Activated CD4-positive, alpha-beta T cell treated with anti-CD3 and anti-CD28 coated beads for 1 hour (primary cell): ENCODE measurements around the gene SH3GL2.

Experiments used
- DNase-seq: peaks from one replicate; pipeline ENCODE4 v3.0.0-alpha.2; 2020

Gene SH3GL2

DNA sequence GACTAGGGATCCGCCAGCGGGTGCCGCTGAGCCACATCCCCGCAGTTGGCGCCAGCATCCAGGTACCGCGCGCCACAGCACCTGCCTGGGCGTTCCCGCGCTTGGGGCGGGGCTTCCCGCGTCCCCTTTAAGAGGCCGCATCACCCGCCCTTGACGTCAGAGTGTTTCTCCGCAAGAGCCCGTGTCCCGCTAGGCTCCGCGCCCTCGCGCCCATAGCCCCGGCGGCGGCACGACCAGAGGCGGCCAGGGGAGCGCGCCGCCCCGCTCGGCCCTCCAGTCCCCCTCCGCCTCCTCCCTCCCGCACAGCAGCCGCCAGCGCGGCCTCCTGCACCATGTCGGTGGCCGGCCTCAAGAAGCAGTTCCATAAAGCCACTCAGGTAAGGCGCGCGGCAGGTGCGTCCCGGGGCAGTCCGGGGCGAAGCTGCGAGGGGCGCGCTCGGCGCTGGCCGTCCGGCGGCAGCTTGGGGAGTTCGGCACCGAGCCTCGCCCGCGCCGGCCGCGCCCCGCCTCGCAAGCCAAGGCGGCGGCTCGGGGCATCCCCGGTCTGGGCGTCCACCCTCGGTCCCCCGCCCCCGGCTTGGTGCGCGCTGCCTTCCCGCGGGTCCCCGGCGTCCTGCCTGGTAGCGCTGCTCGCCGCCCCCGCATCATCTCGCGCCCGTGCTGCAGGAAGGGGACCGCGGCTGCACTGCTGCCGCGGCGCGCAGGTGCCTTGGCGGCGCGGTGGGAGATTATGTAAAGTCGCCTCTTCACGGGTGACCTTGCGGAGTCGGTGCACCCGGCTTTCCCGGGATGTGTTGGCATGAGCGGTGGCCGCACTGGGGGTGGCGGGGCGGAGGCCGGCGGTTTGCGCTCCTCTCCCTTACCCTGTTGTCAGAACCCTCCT, at the start of gene SH3GL2:
TSS of gene SH3GL2 (plus strand) at position 156 of the 883 bp plus-strand sequence.
- DNase-seq = no peak

DNA sequence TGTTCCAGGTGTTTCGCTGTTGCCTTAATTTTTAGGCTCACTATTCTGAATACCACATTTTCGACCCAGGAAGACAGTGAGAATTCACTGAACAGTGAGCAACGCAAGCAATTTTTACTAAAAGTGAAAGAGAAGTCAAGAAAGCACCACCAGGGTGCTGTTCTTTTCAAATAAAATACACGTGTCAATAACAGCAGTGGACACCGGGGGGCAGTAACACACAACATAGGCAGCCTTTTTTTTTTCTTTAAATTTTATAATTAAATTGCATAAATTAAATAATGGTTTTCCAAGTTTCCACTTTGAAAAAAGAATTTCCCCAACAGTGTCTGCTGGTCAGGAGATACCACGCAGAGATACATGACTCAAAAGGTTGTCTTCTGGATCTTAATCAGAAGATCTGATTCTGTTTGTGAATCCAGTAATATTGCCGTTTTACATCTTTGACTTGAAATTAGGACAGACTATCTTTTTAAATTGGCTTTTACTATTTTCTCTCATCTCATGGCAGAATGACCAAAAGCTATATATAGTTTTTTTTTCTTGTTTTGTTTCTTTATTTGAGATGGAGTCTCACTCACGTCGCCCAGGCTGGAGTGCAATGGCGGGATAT, 47.1 kb upstream of the SH3GL2 start:
- no peak for DNase-seq

DNA sequence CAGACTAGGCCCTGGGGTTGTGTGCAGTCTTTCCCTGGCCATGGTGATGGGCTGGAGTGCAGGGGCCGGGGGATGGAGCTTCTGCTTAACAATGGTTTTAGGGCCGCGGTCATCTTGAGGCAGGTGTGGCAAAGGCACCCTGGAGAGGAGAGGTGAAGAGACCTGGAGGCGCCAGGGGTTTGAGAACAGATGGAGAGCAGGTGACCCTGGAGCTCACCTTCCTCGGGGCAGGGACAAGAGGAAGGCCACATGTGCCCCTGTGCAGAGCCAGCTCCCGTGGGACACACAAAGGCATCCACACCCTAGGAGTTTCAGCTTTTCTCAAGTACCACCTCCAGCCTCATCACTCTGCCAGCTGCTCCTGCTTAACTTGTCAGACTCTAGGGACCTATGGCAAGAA, 46.4 kb upstream of the SH3GL2 start:
- DNase-seq = no peak

DNA sequence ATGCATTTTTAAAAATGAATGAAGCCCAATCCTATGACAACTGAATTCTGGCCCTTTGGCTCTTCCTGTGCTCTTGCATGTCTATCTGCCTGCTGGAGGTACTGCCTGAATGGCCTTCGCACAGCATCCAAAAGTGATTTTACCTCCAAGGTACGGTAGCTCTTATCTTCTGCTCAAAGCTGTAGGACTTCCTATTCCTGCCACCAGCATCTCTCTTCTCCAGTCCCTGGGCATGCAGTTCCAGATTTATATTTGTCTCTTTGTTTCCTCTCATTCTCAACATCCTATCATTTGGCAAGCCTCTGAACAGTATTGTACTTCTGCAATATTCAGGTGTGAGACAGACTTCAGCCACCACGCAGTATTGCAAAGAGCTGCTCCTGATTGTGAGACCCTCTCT, 43.7 kb upstream of the SH3GL2 start:
- no peak for DNase-seq

DNA sequence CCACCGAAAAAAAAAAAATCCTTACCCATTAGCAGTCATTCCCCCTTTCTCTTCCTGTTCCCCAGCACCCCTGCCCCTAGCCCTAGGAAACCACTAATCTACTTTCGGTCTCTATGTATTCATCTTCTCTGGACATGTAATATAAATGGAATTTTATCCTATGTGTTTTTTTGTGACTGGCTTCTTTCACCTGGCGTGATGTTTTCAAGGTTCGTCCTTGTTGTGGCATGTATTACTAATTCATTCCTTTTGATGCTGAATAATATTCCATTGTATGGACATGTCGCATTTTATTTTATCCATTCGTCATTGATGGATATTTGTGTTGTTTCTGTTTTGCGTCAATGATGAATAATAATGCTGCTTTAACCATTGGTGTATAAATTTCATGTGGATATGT, 42.8 kb upstream of the SH3GL2 start:
- DNase-seq = no peak

DNA sequence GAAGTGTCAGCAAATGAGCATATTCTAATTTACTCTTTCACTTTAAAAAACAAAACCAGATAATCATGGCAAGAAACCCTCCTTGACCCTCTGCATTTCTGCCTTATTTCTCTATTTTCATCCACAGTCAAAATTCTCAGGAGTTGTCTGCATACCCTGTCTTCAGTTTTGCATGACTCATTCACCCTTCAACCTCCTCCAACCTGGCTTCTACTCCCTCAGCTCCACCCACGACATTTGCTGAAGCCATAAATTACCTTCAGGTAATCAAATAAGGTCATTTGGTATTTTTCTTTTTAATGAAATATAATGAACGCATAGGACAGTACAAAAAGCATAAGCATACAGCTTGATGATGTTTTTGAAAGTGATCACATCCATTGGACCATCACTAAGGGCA, 27.8 kb upstream of the SH3GL2 start:
- DNase-seq = no peak

DNA sequence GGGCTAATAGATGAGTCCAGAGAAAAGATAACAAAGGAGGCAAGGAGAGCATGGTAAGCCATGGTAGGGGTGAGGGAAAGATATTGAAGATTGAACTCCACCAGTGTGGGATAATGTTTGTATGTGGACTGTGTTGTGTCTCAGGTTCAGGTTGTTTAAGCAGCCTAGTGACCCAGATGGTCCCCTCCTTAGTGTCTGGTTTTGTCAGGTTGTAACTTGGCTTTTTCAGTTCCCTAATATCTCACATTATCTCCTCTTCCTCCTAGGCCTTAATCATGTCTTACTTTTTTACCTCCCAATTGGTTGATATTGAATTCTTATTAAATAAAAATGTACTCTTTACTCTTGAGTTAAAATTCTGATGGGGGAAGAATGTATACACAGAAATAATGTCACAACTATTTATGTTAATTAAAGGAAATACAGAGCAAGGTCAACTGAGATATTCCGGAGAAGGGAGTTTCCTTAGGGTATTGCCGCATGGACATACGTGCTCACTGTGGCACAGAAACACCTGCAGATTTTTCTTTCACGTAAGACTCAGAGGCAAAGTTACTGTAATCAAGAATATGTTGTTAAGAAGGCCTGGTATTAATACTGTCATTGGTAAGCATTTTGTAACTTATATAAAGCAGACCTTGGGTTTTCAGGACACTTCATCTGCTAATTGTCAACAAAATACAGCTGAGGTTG, 23.4 kb upstream of the SH3GL2 start:
- no peak for DNase-seq

DNA sequence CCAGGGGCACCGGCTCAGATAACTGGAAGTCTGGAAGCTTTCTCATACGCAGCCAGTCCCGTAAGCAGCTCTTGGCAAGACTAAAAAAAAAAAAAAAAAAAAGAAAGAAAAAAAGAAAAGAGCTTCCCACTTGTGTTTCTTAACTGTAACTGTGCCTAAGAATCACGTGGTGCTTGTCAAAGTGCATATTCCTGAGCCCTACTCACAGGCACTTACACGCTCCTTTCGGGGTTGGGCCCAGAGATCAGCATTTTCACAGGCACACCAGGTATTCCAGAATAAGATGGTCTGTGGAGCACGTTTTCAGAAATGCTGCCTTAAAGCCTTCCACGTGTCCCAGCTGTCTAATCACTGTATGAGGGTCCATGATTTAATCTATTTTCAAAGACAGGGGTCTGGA, 22.6 kb upstream of the SH3GL2 start:
- no peak for DNase-seq

DNA sequence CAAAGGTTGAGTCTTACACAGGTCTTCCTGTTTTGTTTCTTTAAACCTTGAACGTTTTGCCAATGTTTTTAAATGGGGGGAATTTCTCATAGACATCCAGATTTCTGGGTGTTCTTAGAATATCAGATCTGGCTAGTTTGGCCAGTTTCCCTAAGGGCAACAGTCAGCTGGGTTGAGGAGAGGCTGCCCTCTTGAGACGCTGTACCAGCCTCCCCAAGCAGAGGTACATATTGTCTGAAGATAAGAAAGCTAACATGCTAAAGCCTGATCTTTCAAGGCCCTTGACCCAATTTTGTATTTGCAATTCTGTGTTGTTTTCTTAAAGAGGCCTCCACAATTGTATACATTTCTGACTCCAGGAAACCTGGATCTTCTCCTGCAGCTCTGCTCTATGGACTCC, 21.9 kb upstream of the SH3GL2 start:
- no peak for DNase-seq

DNA sequence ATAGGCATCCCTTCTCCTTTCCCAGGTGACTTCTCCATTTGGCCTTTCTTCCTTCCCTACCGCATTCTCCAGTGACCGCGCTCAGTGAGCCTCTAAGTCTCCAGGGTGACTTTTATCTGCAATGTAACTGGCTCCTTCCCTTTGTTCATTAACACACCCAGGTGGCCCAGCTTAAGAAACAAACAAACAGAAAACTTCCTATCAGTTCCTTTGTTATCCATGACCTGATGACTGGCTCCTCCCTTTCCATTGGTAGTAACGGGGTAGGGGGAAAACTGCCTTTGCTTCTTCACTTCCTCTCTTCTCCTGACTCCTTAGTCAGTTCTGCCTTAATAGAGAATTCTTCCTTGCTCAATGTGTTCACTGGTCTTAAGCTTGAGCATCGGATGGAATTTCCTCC, 7.0 kb upstream of the SH3GL2 start:
- DNase-seq = no peak

DNA sequence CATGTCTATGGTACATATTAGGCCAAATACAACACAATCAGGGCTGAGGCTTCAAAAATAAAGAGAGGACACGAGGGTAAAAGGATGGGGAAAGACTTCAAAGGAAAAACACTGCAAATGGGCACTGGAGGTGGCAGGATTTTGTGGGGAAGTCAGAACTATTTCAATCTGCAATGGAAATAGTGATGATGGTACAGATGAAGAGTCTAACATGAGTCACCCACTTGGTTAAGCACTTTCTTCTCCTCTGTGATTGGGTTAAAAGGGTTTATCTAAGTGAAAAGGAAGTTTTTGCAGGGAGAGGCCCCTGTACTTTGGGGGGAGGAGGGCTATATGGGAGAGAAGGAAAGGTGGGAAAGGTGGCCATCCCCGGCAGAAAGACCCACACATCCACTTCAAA, 4.5 kb upstream of the SH3GL2 start:
- DNase-seq = no peak

DNA sequence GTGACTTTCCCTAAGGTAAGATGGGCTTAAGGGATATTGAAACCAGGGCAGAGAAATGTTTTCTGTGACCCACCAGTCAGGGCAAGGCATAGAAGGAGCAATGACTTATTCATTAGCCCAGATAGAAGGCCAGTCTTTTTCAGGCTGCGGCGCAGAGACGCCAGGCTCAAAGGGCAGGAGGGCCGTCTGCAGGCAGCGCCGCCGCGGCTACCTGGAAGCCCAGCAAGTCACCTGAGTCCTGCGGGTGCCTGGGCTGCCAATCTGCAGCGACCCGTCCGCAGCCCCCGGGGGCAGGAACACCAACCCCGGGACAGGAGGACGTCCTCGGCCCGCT, 322 bp upstream of the SH3GL2 start:
- DNase-seq = no peak

DNA sequence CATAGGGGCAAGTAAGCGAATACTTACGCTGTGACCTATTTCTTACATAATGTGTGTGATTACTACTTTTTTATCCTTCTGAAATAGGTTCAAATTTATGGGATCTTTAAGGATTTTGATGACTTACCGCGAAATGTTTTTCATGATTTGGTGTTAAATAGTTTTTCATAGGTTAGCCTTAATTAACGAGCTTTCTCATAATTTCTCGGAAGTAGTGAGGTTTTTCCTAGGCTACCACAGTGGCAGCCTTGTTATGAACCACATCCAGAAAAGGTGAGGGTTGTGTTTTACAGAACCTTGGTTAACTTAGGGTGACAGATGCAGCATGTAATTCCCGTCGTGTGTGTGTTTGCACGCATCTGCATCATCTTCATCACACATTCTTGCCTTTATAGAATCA, 1.3 kb downstream of the SH3GL2 start:
- DNase-seq = no peak

DNA sequence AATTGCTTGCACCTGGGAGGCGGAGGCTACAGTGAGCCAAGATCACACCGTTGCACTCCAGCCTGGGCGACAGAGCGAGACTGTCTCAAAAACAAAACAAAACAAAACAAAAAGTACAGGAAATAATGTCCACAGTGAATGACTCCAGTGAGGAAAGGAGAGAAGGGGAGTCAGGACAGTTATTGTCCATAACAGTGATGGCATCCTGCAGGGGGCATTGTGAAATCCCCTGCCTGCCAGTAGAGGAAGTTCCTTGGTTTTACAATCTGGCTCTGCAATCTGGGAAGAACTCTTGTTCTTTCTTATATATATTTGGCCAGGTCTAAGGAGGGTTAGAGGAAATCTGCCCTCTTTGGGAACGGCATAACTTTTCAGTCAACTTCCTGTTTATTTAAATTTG, 8.2 kb downstream of the SH3GL2 start:
- no peak for DNase-seq

DNA sequence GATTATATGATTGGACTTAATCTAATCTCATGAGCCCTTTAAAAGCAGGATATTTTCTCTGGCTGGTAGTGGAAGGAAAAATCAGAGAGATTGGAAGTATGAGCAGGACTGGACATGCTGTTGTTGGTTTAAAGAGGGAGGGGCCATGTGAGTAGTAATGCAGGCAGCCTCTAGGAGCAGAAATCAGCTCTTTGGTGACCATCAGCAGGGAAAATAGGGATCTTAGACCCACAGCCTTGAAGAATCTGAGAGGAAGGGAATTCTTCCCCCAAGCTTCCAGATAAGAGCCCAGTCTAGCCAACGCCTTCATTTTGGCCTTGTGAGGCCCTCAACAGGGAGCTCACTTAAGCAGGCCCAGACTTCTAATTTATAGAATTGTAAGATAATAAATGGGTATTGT, 9.5 kb downstream of the SH3GL2 start:
- no peak for DNase-seq

DNA sequence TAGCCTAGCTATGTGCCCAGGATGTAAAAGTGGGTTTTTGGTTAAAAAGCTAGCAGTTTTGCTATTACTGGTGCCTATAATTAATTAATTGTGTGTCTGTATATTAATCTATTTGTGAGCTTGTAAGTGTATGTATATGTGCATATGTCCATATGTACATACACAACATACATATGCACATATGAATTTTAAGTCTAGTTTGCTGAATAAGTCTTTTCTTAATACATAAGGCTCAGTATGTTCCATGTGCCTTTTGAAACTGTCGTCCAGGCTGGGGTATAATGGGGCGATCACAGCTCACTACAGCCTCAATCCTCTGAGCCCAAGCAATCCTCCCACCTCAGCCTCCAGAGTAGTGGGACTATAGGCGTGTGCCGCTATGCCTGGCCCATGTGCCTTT, 10.1 kb downstream of the SH3GL2 start:
- DNase-seq = no peak

DNA sequence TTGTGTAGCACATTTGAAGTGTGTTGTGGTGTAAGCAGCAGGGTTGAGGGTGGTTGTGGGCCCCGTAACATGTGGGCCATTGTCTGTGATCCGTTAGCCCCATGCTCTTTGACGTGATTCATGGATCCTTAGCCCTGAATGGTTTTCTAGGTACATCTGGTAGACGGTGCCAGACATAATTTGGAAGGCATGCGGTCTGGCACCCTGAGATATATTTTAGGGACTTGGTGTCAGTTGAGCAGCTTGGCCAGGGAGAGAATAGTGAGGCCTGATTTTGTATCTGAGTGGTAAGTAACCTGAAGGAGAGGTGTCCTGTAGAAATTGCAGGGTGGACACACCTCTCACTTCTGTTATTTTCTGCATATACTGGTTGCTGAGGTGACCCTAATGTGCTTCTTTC, 10.9 kb downstream of the SH3GL2 start:
- DNase-seq = no peak

DNA sequence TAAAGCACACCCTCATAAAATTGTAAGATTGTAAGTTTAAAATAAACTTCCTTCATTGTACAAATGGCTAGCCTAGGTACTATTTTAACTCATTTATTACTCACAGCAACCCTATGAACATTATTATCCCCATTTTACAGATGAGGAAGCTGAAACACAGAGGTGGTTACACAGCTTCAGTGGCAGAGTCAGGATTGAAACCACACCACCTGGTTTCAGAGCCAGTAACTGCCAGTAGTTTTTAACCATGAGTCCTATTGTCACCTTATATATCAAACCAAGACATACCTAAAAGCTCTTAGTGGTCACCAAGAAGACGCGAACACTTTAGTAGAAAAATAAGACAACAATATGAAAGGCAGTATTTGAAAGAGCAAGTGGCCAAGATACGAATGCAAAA, 16.1 kb downstream of the SH3GL2 start:
- no peak for DNase-seq

DNA sequence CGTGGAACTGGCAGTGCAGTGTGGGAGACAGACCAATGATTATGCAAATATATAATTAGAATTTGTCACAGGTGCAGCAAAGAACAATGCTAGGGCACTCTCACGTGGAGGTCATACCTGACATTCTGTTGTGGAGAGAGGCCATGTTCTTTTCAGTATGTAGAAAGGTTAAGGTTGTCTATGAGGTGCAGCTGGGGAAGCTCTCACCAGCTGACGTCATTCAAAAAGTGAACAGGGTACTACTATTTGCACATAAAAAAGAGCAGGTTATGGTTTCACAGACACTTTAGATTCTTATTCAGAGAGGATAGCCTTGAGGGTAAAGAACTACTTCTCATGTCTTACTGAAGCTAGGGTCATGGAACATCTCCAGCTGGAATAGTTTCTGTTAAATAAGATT, 19.1 kb downstream of the SH3GL2 start:
- no peak for DNase-seq

DNA sequence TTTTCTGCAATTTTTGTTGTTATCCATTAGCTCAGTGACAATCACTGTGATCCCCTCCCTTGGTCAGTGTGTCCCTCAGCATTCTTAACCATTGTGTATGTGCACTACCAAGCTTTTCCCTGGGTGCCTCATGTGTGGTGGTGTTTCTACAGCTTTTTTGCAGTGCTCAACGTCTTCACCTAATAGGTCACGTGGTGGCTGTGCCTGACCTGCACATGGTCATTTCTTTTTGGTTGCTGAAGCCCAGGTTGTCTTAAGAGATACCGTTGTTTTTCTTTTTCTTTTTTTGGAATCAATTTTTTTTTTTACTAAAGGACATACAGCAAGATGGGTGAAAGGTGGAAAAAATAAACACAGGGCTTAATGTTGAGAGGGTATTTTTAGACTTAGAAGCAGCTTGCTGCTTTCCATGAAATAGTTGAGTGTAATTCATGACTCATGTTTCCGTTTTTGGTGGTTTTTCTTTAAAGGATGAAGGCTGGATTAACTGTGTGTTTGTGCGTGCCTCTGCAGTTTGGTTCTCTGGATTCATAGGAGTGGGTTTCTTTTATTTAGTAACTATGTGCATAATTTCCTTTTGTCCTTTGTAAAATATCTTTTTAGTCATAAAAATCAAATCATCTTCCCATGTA, 22.2 kb downstream of the SH3GL2 start:
- DNase-seq = no peak

DNA sequence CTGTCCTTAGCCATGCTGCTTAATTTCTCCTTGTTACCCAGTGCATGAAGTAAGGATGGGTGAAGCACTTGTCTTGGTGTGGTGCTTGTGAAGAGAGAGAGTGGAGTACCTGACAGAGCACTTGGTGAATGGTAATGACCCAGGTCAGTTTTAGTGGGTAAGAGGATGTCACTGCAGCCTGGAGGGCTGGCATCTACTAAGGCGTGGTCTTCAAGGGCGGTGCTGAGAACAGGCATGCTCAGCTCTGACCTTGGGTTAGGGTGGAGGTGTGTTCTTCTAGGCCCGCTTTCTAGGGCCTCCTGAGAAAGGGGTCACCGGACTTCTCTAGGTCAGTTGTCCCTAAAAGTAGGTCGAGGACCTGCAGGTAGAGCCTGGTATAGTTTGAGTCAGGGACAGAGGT, 25.7 kb downstream of the SH3GL2 start:
- no peak for DNase-seq

DNA sequence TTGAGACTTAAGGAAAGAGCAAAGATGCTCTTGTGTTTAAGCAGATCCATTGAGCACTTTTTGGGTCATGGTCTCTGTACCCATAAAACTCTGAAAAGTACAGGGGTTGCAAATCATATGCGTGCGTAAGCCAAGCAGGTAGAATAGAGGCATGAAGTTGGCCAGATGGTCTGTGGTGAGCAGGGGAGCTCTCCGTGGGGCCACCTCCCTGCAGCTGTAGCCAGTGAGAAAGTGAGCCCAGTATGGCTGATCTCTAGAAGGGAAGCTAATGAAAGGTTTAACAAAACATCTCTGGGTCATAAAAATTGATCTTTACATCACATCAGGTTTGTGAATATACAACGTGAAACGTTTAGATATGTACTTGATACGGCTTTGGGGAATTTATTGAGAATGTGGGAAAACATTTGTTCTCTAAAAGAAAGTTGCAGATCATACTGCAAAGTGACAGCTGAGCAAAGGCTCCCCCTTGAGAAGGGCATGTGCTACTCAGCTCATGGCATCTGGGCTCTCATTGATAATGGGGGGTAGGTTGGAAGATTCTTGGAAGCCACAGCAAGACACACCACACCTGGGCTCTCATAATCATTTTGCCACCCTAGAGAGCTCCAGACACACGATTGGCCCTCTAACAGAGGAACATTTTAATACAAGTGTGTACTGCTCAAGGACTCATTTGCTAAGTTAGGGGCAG, 30.6 kb downstream of the SH3GL2 start:
- no peak for DNase-seq

DNA sequence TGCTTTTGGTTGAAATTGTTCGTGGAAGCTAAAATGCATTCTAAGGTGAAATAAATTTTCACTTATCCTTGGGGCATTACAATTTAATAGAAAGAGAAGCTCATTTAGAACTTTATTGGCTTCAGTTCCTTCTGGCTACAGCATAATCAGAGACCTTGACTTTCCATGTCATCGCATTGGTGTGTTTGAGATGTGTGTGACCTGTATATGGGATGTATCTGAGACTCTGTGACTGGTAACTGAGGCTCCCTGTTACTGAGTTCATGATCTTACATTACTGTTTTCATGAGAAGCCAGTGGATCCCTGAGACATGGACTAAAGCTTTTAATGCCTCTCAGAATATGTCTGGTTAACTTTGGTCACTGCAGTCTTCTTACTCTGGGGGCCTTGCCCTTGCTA, 32.5 kb downstream of the SH3GL2 start:
- no peak for DNase-seq
